PFSK-1 (cell line): ENCODE results near the gene TMEM229B.

Source experiments
- FOXP2 ChIP-seq: optimal IDR thresholded peaks from 2 replicates; pipeline ENCODE3; 2011; ENCODE audit warnings: borderline replicate concordance, control low read depth, inconsistent platforms; ENCODE audit not compliant: insufficient read depth; ENCODE audit errors: extremely low read length, extremely low read depth
- POLR2AphosphoS5 ChIP-seq: IDR thresholded peaks from 2 replicates; pipeline ENCODE4 v1.6.1; 2012; ENCODE audit warnings: low read depth, mild to moderate bottlenecking, control low read depth, low read length, moderate library complexity
- REST ChIP-seq, 2 experiments: IDR thresholded peaks; 2 replicates each; pipeline versions ENCODE4 v1.6.1 to v1.8.0; 2011 to 2012; ENCODE audit warnings: low read depth in 2 of 2, low read length in 2 of 2, control low read depth in 1 of 2, inconsistent platforms in 1 of 2, mild to moderate bottlenecking in 1 of 2, moderate library complexity in 1 of 2; ENCODE audit not compliant: insufficient read depth in 1 of 2
- SIN3A ChIP-seq: IDR thresholded peaks from 2 replicates; pipeline ENCODE4 v1.6.1; 2012; ENCODE audit warnings: mild to moderate bottlenecking, low read length, moderate library complexity, borderline replicate concordance; ENCODE audit not compliant: insufficient read depth
- TAF1 ChIP-seq: IDR thresholded peaks from 2 replicates; pipeline ENCODE4 v1.6.1; 2012; ENCODE audit warnings: low read length, control low read depth, borderline replicate concordance; ENCODE audit not compliant: insufficient read depth

The TMEM229B gene

GRCh38 chr14:67497716-67498115, 9.2 kb upstream of the TMEM229B start:
- TF ChIP-seq TAF1, result no peak
- TF ChIP-seq POLR2AphosphoS5, result no peak
- no peak for TF ChIP-seq REST (IDR thresholded peaks at IDR 0.05; ENCODE audit: insufficient read depth in 1 of 2, low read depth in 2 of 2, low read length in 2 of 2)
- no peak for TF ChIP-seq FOXP2
- no peak for TF ChIP-seq SIN3A

DNA sequence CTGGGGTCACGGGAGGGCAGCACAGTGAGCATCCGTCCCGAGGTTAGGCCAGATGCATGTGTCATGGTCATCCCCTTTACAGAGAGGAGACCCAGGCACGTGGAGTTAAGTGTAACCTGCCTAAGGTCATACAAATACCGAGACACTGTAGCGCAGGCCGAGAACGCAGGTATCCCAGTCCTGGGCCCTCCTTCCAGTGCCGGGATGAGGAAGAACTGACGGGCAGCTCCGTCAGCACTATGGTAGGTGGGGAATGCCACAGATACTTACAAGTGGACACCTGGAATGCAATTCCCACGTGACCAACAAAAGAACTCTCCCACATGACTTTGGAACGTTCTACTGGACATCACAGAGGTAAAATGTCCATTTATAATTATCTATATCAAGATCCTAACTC, 8.7 kb upstream of the TMEM229B start:
- TF ChIP-seq REST (IDR thresholded peaks at IDR 0.05; ENCODE audit: insufficient read depth in 1 of 2, low read depth in 2 of 2, low read length in 2 of 2) (no peak), POLR2AphosphoS5 (no peak), SIN3A (no peak), FOXP2 (no peak), TAF1 (no peak)

DNA sequence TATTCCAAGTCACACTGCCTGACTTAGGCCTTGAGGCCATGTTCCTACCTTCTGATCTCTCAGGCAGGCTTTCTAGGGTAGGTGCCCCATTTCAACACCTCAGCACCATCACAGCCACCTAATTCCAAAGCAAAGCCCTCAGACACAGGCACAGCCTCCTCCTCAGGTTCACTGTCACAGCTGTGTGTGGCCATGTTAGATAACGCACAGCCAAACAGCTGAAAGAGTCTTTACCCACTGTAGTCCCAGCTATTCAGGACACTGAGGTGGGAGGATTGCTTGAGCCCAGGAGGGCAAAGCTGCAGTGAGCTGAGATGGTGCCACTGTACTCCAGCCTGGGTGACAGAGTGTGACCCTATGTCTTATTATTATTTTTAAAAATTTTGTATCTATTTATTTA, 7.3 kb upstream of the TMEM229B start:
- no peak for TF ChIP-seq FOXP2
- TF ChIP-seq REST (IDR thresholded peaks at IDR 0.05; ENCODE audit: insufficient read depth in 1 of 2, low read depth in 2 of 2, low read length in 2 of 2), result no peak
- no peak for TF ChIP-seq POLR2AphosphoS5
- TF ChIP-seq SIN3A, result no peak
- no peak for TF ChIP-seq TAF1

GRCh38 chr14:67493092-67493717, 4.7 kb upstream of the TMEM229B start:
- TF ChIP-seq TAF1 (no peak), REST (IDR thresholded peaks at IDR 0.05; ENCODE audit: insufficient read depth in 1 of 2, low read depth in 2 of 2, low read length in 2 of 2) (no peak), FOXP2 (no peak), POLR2AphosphoS5 (no peak), SIN3A (no peak)
